SK-N-SH treated with all-trans-retinoic acid at 6 μM for 48 hours (cell line): Measurements from ENCODE around the gene PHKA2.

Experiments
- ATAC-seq: fragments of 200-7000 bp; cut with Tn5 transposase; 3 replicates; pipeline ENCODE4 v1.9.1; 2020; ENCODE audit warnings: mild to moderate bottlenecking, moderate library complexity
- ARNTL ChIP-seq: fragments of 450-650 bp; formaldehyde crosslinking; IDR thresholded peaks from 2 replicates; pipeline ENCODE4 v1.5.0; 2020; ENCODE audit warnings: low read depth, mild to moderate bottlenecking, moderate library complexity, borderline replicate concordance
- BACH2 ChIP-seq: fragments of 250-450 bp; sonication (Bioruptor Pico); IDR thresholded peaks from 2 replicates; pipeline ENCODE4 v1.9.0; 2021; ENCODE audit warnings: mild to moderate bottlenecking, borderline replicate concordance
- CREB5 ChIP-seq: fragments of 250-450 bp; sonication (Bioruptor Pico); IDR thresholded peaks from 2 replicates; pipeline ENCODE4 v1.5.1; 2020; ENCODE audit warnings: low read depth, mild to moderate bottlenecking, moderate library complexity
- CSDC2 ChIP-seq: fragments of 250-450 bp; sonication (Bioruptor Pico); IDR thresholded peaks from 2 replicates; pipeline ENCODE4 v1.5.0; 2020; ENCODE audit warnings: mild to moderate bottlenecking, moderate library complexity
- GLIS3 ChIP-seq: fragments of 250-450 bp; sonication (Bioruptor Pico); IDR thresholded peaks from 2 replicates; pipeline ENCODE4 v1.5.0; 2020; ENCODE audit warnings: mild to moderate bottlenecking, moderate library complexity
- ISL1 ChIP-seq: fragments of 250-450 bp; sonication (Bioruptor Pico); IDR thresholded peaks from 2 replicates; pipeline ENCODE4 v2.1.2; 2022; ENCODE audit warnings: mild to moderate bottlenecking, moderate library complexity
- OSR1 ChIP-seq: fragments of 250-450 bp; sonication (Bioruptor Pico); IDR thresholded peaks from 2 replicates; pipeline ENCODE4 v1.8.0; 2022; ENCODE audit warnings: moderate library complexity, mild to moderate bottlenecking, inconsistent platforms
- PPARA ChIP-seq: fragments of 250-450 bp; sonication (Bioruptor Pico); IDR thresholded peaks from 2 replicates; pipeline ENCODE4 v1.5.0; 2020; ENCODE audit warnings: mild to moderate bottlenecking, borderline replicate concordance
- RARB ChIP-seq: fragments of 250-450 bp; sonication (Bioruptor Pico); IDR thresholded peaks from 2 replicates; pipeline ENCODE4 v1.8.0; 2021; ENCODE audit warnings: mild to moderate bottlenecking, moderate library complexity
- TOX ChIP-seq: fragments of 250-450 bp; sonication (Bioruptor Pico); IDR thresholded peaks from 2 replicates; pipeline ENCODE4 v1.8.0; 2021; ENCODE audit warnings: mild to moderate bottlenecking, moderate library complexity, borderline replicate concordance
- ZC3H10 ChIP-seq: fragments of 250-450 bp; sonication (Bioruptor Pico); IDR thresholded peaks from 2 replicates; pipeline ENCODE4 v1.5.1; 2021; ENCODE audit warnings: mild to moderate bottlenecking, moderate library complexity
- ZFP3 ChIP-seq: fragments of 250-450 bp; sonication (Bioruptor Pico); IDR thresholded peaks from 2 replicates; pipeline ENCODE4 v1.5.0; 2020; ENCODE audit warnings: mild to moderate bottlenecking, moderate library complexity
- ZFP30 ChIP-seq: fragments of 450-650 bp; formaldehyde crosslinking; IDR thresholded peaks from 2 replicates; pipeline ENCODE4 v1.5.0; 2022; ENCODE audit warnings: mild to moderate bottlenecking, moderate library complexity
- ZNF565 ChIP-seq: fragments of 450-650 bp; formaldehyde crosslinking; conservative IDR thresholded peaks from 2 replicates; pipeline ENCODE4 v1.5.0; 2020; ENCODE audit warnings: low read depth, mild to moderate bottlenecking, moderate library complexity
- ZNF70 ChIP-seq: fragments of 450-650 bp; formaldehyde crosslinking; IDR thresholded peaks from 2 replicates; pipeline ENCODE4 v1.5.0; 2020; ENCODE audit warnings: mild to moderate bottlenecking, moderate library complexity
- ZNF8 ChIP-seq: fragments of 450-650 bp; formaldehyde crosslinking; IDR thresholded peaks from 2 replicates; pipeline ENCODE4 v1.5.0; 2020; ENCODE audit warnings: mild to moderate bottlenecking, moderate library complexity
- TF ChIP-seq, protein P1 (sequence below): fragments of 250-450 bp; sonication (Bioruptor Pico); IDR thresholded peaks from 2 replicates; pipeline ENCODE4 v1.5.0; 2020; ENCODE audit warnings: mild to moderate bottlenecking, moderate library complexity
- TF ChIP-seq, protein P2 (sequence below): fragments of 250-450 bp; sonication (Bioruptor Pico); IDR thresholded peaks from 2 replicates; pipeline ENCODE4 v1.8.0; 2020; ENCODE audit warnings: mild to moderate bottlenecking, moderate library complexity, borderline replicate concordance

The PHKA2 gene

DNA sequence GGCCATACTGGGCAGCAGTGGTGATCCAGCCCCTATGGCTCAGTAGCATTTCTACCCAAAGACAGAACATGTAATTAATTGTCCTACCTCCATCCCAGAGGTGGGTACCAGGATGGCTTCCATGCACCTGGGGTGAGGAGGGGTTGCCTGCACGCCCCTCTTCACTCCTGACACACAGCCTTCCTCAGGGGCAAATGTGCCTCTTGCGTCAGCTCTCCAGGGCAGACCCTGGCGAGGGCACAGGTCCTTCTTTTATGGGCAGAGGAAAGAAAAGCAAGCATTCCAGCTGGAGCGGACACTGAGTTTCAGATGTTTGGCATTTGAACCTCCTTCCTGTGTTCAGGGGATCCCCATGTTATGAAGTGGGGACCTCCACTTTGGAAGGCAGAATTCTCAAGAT lies 95.6 kb downstream of the PHKA2 start (continued):
- no peak for TF ChIP-seq CREB5 (CRISPR knock-in tag)

GRCh38 chrX:18887825-18888212 lies 96.1 kb downstream of the PHKA2 start:
- TF ChIP-seq ZC3H10 (CRISPR knock-in tag) (no peak), ISL1 (no peak), ZNF565 (no peak), RARB (CRISPR knock-in tag) (no peak), GLIS3 (CRISPR knock-in tag) (no peak), CREB5 (CRISPR knock-in tag) (no peak), ZFP3 (no peak), BACH2 (no peak)
- TF ChIP-seq, protein P1, sequence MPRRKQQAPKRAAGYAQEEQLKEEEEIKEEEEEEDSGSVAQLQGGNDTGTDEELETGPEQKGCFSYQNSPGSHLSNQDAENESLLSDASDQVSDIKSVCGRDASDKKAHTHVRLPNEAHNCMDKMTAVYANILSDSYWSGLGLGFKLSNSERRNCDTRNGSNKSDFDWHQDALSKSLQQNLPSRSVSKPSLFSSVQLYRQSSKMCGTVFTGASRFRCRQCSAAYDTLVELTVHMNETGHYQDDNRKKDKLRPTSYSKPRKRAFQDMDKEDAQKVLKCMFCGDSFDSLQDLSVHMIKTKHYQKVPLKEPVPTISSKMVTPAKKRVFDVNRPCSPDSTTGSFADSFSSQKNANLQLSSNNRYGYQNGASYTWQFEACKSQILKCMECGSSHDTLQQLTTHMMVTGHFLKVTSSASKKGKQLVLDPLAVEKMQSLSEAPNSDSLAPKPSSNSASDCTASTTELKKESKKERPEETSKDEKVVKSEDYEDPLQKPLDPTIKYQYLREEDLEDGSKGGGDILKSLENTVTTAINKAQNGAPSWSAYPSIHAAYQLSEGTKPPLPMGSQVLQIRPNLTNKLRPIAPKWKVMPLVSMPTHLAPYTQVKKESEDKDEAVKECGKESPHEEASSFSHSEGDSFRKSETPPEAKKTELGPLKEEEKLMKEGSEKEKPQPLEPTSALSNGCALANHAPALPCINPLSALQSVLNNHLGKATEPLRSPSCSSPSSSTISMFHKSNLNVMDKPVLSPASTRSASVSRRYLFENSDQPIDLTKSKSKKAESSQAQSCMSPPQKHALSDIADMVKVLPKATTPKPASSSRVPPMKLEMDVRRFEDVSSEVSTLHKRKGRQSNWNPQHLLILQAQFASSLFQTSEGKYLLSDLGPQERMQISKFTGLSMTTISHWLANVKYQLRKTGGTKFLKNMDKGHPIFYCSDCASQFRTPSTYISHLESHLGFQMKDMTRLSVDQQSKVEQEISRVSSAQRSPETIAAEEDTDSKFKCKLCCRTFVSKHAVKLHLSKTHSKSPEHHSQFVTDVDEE: no peak
- TF ChIP-seq, protein P2, sequence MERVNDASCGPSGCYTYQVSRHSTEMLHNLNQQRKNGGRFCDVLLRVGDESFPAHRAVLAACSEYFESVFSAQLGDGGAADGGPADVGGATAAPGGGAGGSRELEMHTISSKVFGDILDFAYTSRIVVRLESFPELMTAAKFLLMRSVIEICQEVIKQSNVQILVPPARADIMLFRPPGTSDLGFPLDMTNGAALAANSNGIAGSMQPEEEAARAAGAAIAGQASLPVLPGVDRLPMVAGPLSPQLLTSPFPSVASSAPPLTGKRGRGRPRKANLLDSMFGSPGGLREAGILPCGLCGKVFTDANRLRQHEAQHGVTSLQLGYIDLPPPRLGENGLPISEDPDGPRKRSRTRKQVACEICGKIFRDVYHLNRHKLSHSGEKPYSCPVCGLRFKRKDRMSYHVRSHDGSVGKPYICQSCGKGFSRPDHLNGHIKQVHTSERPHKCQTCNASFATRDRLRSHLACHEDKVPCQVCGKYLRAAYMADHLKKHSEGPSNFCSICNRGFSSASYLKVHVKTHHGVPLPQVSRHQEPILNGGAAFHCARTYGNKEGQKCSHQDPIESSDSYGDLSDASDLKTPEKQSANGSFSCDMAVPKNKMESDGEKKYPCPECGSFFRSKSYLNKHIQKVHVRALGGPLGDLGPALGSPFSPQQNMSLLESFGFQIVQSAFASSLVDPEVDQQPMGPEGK (CRISPR knock-in tag): no peak
- no peak for ATAC-seq

GRCh38 chrX:18887177-18887824 lies 96.6 kb downstream of the PHKA2 start:
- no peak for ATAC-seq

More at GRCh38 chrX:18887177-18887824, 96.6 kb downstream of the PHKA2 start:
- TF ChIP-seq ZC3H10 (CRISPR knock-in tag) (no peak), RARB (CRISPR knock-in tag) (no peak), CREB5 (CRISPR knock-in tag) (no peak), ZNF70 (no peak), TOX (CRISPR knock-in tag) (no peak), ZFP3 (no peak), ZFP30 (no peak), CSDC2 (no peak), ZNF8 (CRISPR knock-in tag) (no peak), GLIS3 (CRISPR knock-in tag) (no peak), OSR1 (CRISPR knock-in tag) (no peak), ISL1 (no peak), ZNF565 (no peak), PPARA (CRISPR knock-in tag) (no peak), ARNTL (CRISPR knock-in tag) (no peak)
- TF ChIP-seq, protein P1: no peak
